Skeletal muscle tissue (tissue), 4 donors: ENCODE results near the gene SCAND1. TPM values are rescaled to one million over a fixed set of nuclear protein-coding genes. Genes with fewer than 3 reads are reported as not detected.
"Not testable (repeated sequence)": the region's sequence is repeated elsewhere in the genome, so short reads cannot be mapped to it uniquely, and the experiment has no call there.

Source experiments
- H3K27ac ChIP-seq: one replicate; pipeline ENCODE4 v1.7.0; 2013; ENCODE audit warnings: mild to moderate bottlenecking, low read depth, low read length, inconsistent platforms
- H3K27me3 ChIP-seq, 3 donors: one replicate each; pipeline ENCODE4 v1.7.0; 2013; ENCODE audit warnings: low read length in 3 of 3; ENCODE audit not compliant: control insufficient read depth in 3 of 3, insufficient read depth in 3 of 3
- H3K36me3 ChIP-seq, 3 donors: one replicate each; pipeline ENCODE4 v1.7.0; 2013; ENCODE audit warnings: low read length in 3 of 3; ENCODE audit not compliant: control insufficient read depth in 3 of 3, insufficient read depth in 3 of 3
- H3K4me1 ChIP-seq, 3 donors: one replicate each; pipeline ENCODE4 v1.7.0; 2013; ENCODE audit warnings: low read length in 3 of 3, mild to moderate bottlenecking in 3 of 3; ENCODE audit not compliant: control insufficient read depth in 3 of 3, insufficient read depth in 3 of 3
- H3K4me3 ChIP-seq, 3 donors: one replicate each; pipeline ENCODE4 v1.7.0; 2013; ENCODE audit warnings: low read length in 3 of 3
- H3K9ac ChIP-seq, 3 donors: one replicate each; pipeline ENCODE4 v1.7.0; 2013; ENCODE audit warnings: low read length in 3 of 3, mild to moderate bottlenecking in 3 of 3, moderate library complexity in 2 of 3, low read depth in 1 of 3
- H3K9me3 ChIP-seq, 3 donors: one replicate each; pipeline ENCODE4 v1.7.0; 2013; ENCODE audit warnings: low read length in 3 of 3; ENCODE audit not compliant: control insufficient read depth in 3 of 3
- total RNA-seq: library from RNA; depleted of rRNA; stranded (reverse); fragments of >200 nt; gene quantifications from one replicate; pipeline ENCODE4 v1.2.3, GENCODE V29; 2014
- donor health status: Osteomylitis.

SCAND1 gene
- total RNA-seq, 1 donor from 2014 or later: 28.7 TPM

- Histone ChIP-seq H3K27ac (no peak overlapping the region), H3K9ac (no peak overlapping the region), H3K36me3 (no peaks in the 10 kb centered on the region), H3K4me3 (no peak overlapping the region), H3K27me3 (no peaks in the 10 kb centered on the region), H3K4me1 (no peaks in the 10 kb centered on the region), H3K9me3 (no peaks in the 10 kb centered on the region)
Observed at GRCh38 chr20:35963878-35964277, 9.6 kb upstream of the SCAND1 start.

DNA sequence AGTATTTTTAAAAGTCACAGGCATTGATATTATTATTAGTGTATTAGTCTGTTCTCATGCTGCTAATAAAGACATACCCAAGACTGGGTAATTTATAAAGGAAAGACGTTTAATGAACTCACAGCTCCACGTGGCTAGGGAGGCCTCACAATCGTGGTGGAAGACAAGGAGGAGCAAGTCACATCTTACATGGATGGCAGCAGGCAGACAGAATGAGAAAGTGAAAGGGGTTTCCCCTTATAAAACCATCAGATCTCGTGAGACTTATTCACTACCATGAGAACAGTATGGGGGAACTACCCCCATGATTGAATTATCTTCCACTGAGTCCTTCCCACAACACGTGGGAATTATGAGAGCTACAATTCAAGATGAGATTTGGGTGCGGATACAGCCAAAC lies 5.0 kb upstream of the SCAND1 start:
- H3K4me3 ChIP-seq, H3K9me3 ChIP-seq, H3K36me3 ChIP-seq, H3K27me3 ChIP-seq, H3K27ac ChIP-seq, H3K4me1 ChIP-seq, H3K9ac ChIP-seq: not testable (repeated sequence)

- Histone ChIP-seq H3K9me3 (no peaks in the 10 kb centered on the region), H3K27me3 (no peaks in the 10 kb centered on the region), H3K4me1 (peaks cover 15 to 25% (median 21%) of the 10 kb centered on the region in 3 donors), H3K4me3 (no peak overlapping the region), H3K9ac (no peak overlapping the region), H3K27ac (no peak overlapping the region), H3K36me3 (no peaks in the 10 kb centered on the region)
Observed at GRCh38 chr20:35956616-35957015, 2.3 kb upstream of the SCAND1 start.

DNA sequence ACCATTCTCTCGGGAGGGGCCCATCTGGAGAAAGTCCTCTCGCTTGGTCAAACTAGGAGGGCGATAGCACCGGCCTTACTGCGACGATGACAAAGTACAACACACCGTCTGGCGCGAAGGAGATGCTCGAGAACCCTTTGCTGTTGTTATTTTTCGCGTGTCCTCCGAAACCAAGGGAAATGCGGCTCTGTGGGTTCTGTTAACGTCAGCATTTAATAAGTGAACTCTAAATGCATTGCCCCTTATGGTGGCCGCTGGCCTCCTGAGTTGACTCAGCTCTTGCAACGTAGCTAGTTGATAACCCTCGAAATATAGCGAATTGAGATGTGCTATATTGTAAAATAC lies 577 bp upstream of the SCAND1 start:
- Histone ChIP-seq H3K36me3 (no peaks in the 10 kb centered on the region), H3K4me1 (peaks cover 15 to 25% (median 21%) of the 10 kb centered on the region in 3 donors), H3K27ac (peak overlapping the region; percentile 96), H3K27me3 (no peaks in the 10 kb centered on the region), H3K9me3 (no peaks in the 10 kb centered on the region), H3K4me3 (peak overlapping the region; percentile 90 to 98 (median 92)), H3K9ac (peak overlapping the region; percentile 93 to 99 (median 99))

- Histone ChIP-seq H3K27ac (peak overlapping the region; percentile 96), H3K9ac (peak overlapping the region; percentile 99), H3K36me3 (no peaks in the 10 kb centered on the region), H3K4me1 (peaks cover 15 to 25% (median 21%) of the 10 kb centered on the region in 3 donors), H3K9me3 (no peaks in the 10 kb centered on the region), H3K27me3 (no peaks in the 10 kb centered on the region), H3K4me3 (peak overlapping the region; percentile 90 to 98 (median 92))
Observed at GRCh38 chr20:35953387-35954199, 709 bp downstream of the SCAND1 start.

DNA sequence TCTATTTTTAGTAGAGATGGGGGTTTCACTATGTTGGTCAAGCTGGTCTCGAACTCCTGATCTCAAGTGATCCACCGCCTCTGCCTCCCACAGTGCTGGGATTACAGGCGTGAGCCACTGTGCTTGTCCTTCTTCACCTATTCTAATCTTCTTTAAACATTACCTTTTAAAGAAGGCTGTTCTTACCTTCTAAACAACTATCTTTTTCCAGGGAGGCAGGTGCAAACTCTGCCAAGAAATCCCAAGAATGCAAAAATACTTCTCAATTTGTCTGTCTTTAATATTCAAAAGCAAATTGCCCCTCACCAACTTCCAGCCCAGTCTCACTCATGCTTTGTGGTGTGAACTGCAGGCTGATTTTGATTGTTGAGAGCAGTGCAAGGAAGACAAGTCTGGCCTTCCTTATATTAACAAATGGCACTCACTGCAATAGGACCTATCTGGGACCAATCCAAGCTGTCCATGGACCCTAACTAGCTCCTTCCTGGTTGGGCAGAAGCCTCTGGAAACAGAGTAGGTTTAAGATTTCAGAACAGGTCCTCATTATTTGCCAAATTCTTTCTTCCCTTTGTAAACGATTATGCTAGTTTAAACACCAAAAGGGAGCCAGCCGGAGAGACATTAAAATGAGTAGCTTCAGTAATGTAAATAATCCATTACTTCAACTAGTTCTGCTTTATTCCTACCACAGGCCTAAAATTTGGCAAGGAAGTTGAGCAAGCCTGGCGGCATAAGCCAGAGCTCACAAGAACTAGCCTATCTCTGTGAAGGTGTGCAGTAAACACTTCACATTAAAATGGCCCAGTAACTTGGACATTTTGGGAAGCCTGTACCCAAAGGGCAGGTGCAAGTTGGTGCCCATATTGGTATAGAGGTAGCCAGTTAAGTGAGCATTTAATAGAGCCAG lies 1.6 kb downstream of the SCAND1 start:
- H3K4me3 ChIP-seq: peak overlapping the region; percentile 90 to 98 (median 92)
- peak overlapping the region; percentile 99 for H3K9ac ChIP-seq

DNA sequence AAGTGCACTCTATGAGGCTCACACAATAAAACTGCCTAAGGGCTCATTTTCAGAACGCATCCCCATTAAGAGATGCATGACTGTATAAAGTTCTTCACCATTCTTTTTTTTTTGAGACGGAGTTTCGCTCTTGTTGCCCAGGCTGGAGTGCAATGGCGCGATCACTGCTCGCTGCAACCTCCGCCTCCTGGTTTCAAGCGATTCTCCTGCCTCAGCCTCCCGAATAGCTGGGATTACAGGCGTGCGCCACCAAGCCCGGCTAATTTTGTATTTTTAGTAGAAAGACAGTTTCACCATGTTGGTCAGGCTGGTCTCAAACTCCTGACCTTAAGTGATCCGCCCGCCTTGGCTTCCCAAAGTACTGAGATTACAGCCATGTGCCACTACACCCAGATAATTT lies 2.2 kb downstream of the SCAND1 start:
- peak overlapping the region in 1 of 3 donors; percentile 99 for H3K9ac ChIP-seq
- peaks cover 4 to 11% (median 10%) of the 10 kb centered on the region in 3 donors for H3K36me3 ChIP-seq
- peak overlapping the region; percentile 96 for H3K27ac ChIP-seq

More for the DNA sequence above, 1.6 kb downstream of the SCAND1 start:
- Histone ChIP-seq H3K36me3 (peaks cover 0 to 5% (median 4%) of the 10 kb centered on the region in 3 donors), H3K27me3 (no peaks in the 10 kb centered on the region), H3K4me1 (peaks cover 15 to 25% (median 21%) of the 10 kb centered on the region in 3 donors), H3K27ac (peak overlapping the region; percentile 96), H3K9me3 (no peaks in the 10 kb centered on the region)

GRCh38 chr20:35950093-35950492 lies 4.2 kb downstream of the SCAND1 start:
- no peaks in the 10 kb centered on the region for H3K9me3 ChIP-seq
- H3K4me1 ChIP-seq: peaks cover 16 to 25% (median 20%) of the 10 kb centered on the region in 3 donors
- H3K9ac ChIP-seq: no peak overlapping the region
- no peak overlapping the region for H3K4me3 ChIP-seq
- H3K27me3 ChIP-seq: no peaks in the 10 kb centered on the region
- peaks cover 7 to 18% (median 15%) of the 10 kb centered on the region in 3 donors for H3K36me3 ChIP-seq
- no peak overlapping the region for H3K27ac ChIP-seq

More for the DNA sequence above, 2.2 kb downstream of the SCAND1 start:
- H3K4me3 ChIP-seq: peak overlapping the region in 1 of 3 donors; percentile 98
- H3K4me1 ChIP-seq: peaks cover 20 to 25% (median 21%) of the 10 kb centered on the region in 3 donors
- H3K27me3 ChIP-seq, H3K9me3 ChIP-seq: not testable (repeated sequence)

DNA sequence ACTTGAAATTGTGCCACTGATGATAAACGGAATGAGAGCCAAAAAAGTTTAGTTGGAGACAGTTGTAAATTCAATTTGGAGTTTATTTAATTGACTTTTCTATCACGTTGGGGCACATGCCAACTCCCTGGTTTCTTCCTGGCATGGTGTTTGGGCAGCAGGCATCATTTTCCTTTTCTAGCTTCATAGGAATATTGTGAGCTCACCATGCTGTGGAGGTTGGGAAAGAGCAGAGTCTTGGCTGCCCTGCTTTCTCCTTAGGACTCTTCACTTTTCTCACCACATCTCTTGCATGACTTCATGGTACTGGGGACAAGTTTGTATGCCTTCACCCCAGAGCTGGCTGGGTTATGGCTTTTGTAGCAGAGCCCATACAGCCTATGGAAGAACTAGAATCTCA lies 6.4 kb downstream of the SCAND1 start:
- Histone ChIP-seq H3K4me3 (no peak overlapping the region), H3K9ac (no peak overlapping the region), H3K36me3 (peaks cover 12 to 22% (median 19%) of the 10 kb centered on the region in 3 donors), H3K9me3 (no peaks in the 10 kb centered on the region), H3K27ac (no peak overlapping the region), H3K27me3 (no peaks in the 10 kb centered on the region), H3K4me1 (peaks cover 7 to 16% (median 14%) of the 10 kb centered on the region in 3 donors)
